GM23338 (cell line): ENCODE results near the gene TRIM44. TPM values are rescaled to one million over a fixed set of nuclear protein-coding genes. Genes with fewer than 3 reads are reported as not detected.

Source experiments
- ATAC-seq: fragments of 200-7000 bp; cut with Tn5 transposase; 3 replicates; pipeline ENCODE4 v1.9.1; 2020
- DNase-seq: peaks from one replicate; pipeline ENCODE4 v3.0.0-alpha.2; 2015; ENCODE audit warnings: low spot score
- H2AFZ ChIP-seq: fragments of 200-600 bp; sonication (generic); 2 replicates; pipeline ENCODE4 v1.8.0; 2016; ENCODE audit warnings: antibody characterized with exemption, mild to moderate bottlenecking, moderate library complexity
- H3F3A ChIP-seq: fragments of 200-600 bp; sonication (generic); replicated peaks from 2 replicates; pipeline ENCODE4 v1.8.0; 2017; ENCODE audit warnings: antibody characterized with exemption, mixed run types, low read depth
- H3K27ac ChIP-seq: fragments of 200-600 bp; sonication (generic); 2 replicates; pipeline ENCODE4 v1.6.1; 2016; ENCODE audit warnings: low read depth
- H3K27me3 ChIP-seq: fragments of 200-600 bp; sonication (generic); 2 replicates; pipeline ENCODE4 v1.8.0; 2016; ENCODE audit warnings: mild to moderate bottlenecking, mixed run types, moderate library complexity; ENCODE audit not compliant: insufficient read depth
- H3K36me3 ChIP-seq: fragments of 200-600 bp; sonication (generic); 2 replicates; pipeline ENCODE4 v1.8.0; 2016; ENCODE audit warnings: mild to moderate bottlenecking; ENCODE audit not compliant: insufficient read depth
- H3K4me1 ChIP-seq: fragments of 200-600 bp; sonication (generic); 2 replicates; pipeline ENCODE4 v1.8.0; 2016; ENCODE audit warnings: mild to moderate bottlenecking, moderate library complexity; ENCODE audit not compliant: insufficient read depth
- H3K4me2 ChIP-seq: fragments of 200-600 bp; sonication (generic); 2 replicates; pipeline ENCODE4 v1.7.1; 2017; ENCODE audit warnings: mixed run types
- H3K4me3 ChIP-seq: fragments of 200-600 bp; sonication (generic); 2 replicates; pipeline ENCODE4 v1.6.1; 2016; ENCODE audit warnings: mixed run types
- H3K79me2 ChIP-seq: fragments of 200-600 bp; sonication (generic); replicated peaks from 2 replicates; pipeline ENCODE4 v1.8.0; 2017; ENCODE audit warnings: mild to moderate bottlenecking; ENCODE audit not compliant: insufficient read depth
- H3K9me2 ChIP-seq: fragments of 200-600 bp; sonication (generic); 2 replicates; pipeline ENCODE4 v1.8.0; 2017; ENCODE audit not compliant: insufficient read depth
- H4K20me1 ChIP-seq: fragments of 200-600 bp; sonication (generic); replicated peaks from 2 replicates; pipeline ENCODE4 v1.8.0; 2017; ENCODE audit warnings: mild to moderate bottlenecking; ENCODE audit not compliant: insufficient read depth
- H3K27ac Mint-ChIP-seq: 2 replicates; pipeline ENCODE4 v1.8.0; 2020; ENCODE audit warnings: inconsistent platforms, mild to moderate bottlenecking, moderate library complexity, mixed read lengths
- H3K27me3 Mint-ChIP-seq: 3 replicates; pipeline ENCODE4 v1.8.0; 2022; ENCODE audit warnings: low read depth, mild to moderate bottlenecking, moderate library complexity, mixed read lengths, inconsistent platforms; ENCODE audit not compliant: insufficient read depth, poor library complexity
- H3K36me3 Mint-ChIP-seq: 3 replicates; pipeline ENCODE4 v1.8.0; 2021; ENCODE audit warnings: low read depth, mild to moderate bottlenecking, inconsistent platforms, moderate library complexity, mixed read lengths
- H3K4me1 Mint-ChIP-seq: 3 replicates; pipeline ENCODE4 v1.8.0; 2020; ENCODE audit warnings: mild to moderate bottlenecking, inconsistent platforms, mixed read lengths
- H3K4me3 Mint-ChIP-seq: 3 replicates; pipeline ENCODE4 v1.8.0; 2021; ENCODE audit warnings: moderate library complexity, mild to moderate bottlenecking, inconsistent platforms, mixed read lengths
- H3K9me3 Mint-ChIP-seq: 3 replicates; pipeline ENCODE4 v1.8.0; 2020; ENCODE audit warnings: moderate library complexity, mild to moderate bottlenecking, inconsistent platforms, mixed read lengths
- CREB1 ChIP-seq: fragments of 250-450 bp; sonication (Bioruptor Pico); IDR thresholded peaks from 2 replicates; pipeline ENCODE4 v1.5.0; 2020; ENCODE audit warnings: low read depth, mild to moderate bottlenecking, moderate library complexity
- CTCF ChIP-seq, 2 experiments: fragments of 200-600 bp in 1 of 2; sonication (generic) in 1 of 2; conservative IDR thresholded peaks; 2 replicates each; pipeline versions ENCODE4 v1.5.1 to v1.6.1; 2016 to 2017; ENCODE audit warnings: antibody characterized with exemption in 2 of 2, low read depth in 2 of 2, mild to moderate bottlenecking in 2 of 2, moderate library complexity in 1 of 2
- ETS1 ChIP-seq: IDR thresholded peaks from 2 replicates; pipeline ENCODE4 v1.6.1; 2016; ENCODE audit warnings: antibody characterized with exemption
- EZH2 ChIP-seq: fragments of 200-600 bp; sonication (generic); IDR thresholded peaks from one replicate; pipeline ENCODE4 v1.8.0; 2017; ENCODE audit warnings: antibody characterized with exemption, mild to moderate bottlenecking, low read depth; ENCODE audit not compliant: unreplicated experiment
- EZH2phosphoT487 ChIP-seq: fragments of 200-600 bp; sonication (generic); IDR thresholded peaks from one replicate; pipeline ENCODE4 v1.8.1; 2018; ENCODE audit warnings: antibody characterized with exemption; ENCODE audit not compliant: unreplicated experiment
- JUNB ChIP-seq: IDR thresholded peaks from one replicate; pipeline ENCODE4 v1.6.1; 2016; ENCODE audit warnings: antibody characterized with exemption; ENCODE audit not compliant: unreplicated experiment
- NANOG ChIP-seq: IDR thresholded peaks from 2 replicates; pipeline ENCODE4 v1.6.1; 2016; ENCODE audit warnings: antibody characterized with exemption, borderline replicate concordance
- POLR2AphosphoS5 ChIP-seq: IDR thresholded peaks from 2 replicates; pipeline ENCODE4 v1.6.1; 2016; ENCODE audit warnings: antibody characterized with exemption, low read depth
- REST ChIP-seq: IDR thresholded peaks from one replicate; pipeline ENCODE4 v1.6.1; 2018; ENCODE audit warnings: antibody characterized with exemption; ENCODE audit not compliant: unreplicated experiment
- STAT1 ChIP-seq: IDR thresholded peaks from one replicate; pipeline ENCODE4 v1.6.1; 2016; ENCODE audit warnings: antibody characterized with exemption; ENCODE audit not compliant: unreplicated experiment
- ZNF114 ChIP-seq: fragments of 250-450 bp; sonication (Bioruptor Pico); IDR thresholded peaks from 2 replicates; pipeline ENCODE4 v1.5.0; 2020; ENCODE audit warnings: mild to moderate bottlenecking, moderate library complexity
- ZNF331 ChIP-seq: fragments of 250-450 bp; sonication (Bioruptor Pico); IDR thresholded peaks from 2 replicates; pipeline ENCODE4 v1.5.0; 2020; ENCODE audit warnings: low read depth, mild to moderate bottlenecking, moderate library complexity
- ZNF462 ChIP-seq: fragments of 250-450 bp; sonication (Bioruptor Pico); IDR thresholded peaks from 2 replicates; pipeline ENCODE4 v1.5.0; 2020; ENCODE audit warnings: mild to moderate bottlenecking, moderate library complexity
- polyA plus RNA-seq: library from polyadenylated mRNA; unstranded; fragments of >200 nt; fragmentation: Nextera tagmentation; extraction: Ambion mirVana; gene quantifications from 2 replicates; pipeline ENCODE4 v1.2.1, GENCODE V29; 2016
- total RNA-seq: library from RNA; depleted of rRNA; stranded (reverse); fragments of >200 nt; shearing (Covaris generic); gene quantifications from 2 replicates; pipeline ENCODE4 v1.2.3, GENCODE V29; 2014

TRIM44 gene
- total and polyA plus RNA-seq, 2 experiments from 2014 or later, result 10.3 to 10.4 TPM

GRCh38 chr11:35785287-35786167 lies 123.0 kb downstream of the TRIM44 start:
- DNase-seq (no peak), ATAC-seq (no peak; the same call in 2 of the 3 replicates)
- Histone ChIP-seq H3K9me2 (no peaks in the 10 kb centered on the region), H3K4me1 (no peaks in the 10 kb centered on the region), H3K79me2 (no peaks in the 10 kb centered on the region), H3K4me2 (no peak overlapping the region), H3K27ac (no peak overlapping the region), H2AFZ (no peak overlapping the region), H3K36me3 (no peaks in the 10 kb centered on the region), H4K20me1 (no peaks in the 10 kb centered on the region; the same call in 1 of the 2 replicates), H3K4me3 (no peak overlapping the region), H3K27me3 (no peaks in the 10 kb centered on the region), H3F3A (no peaks in the 10 kb centered on the region)
- no peak overlapping the region for H3K4me3 Mint-ChIP-seq
- no peaks in the 10 kb centered on the region for H3K36me3 Mint-ChIP-seq
- no peaks in the 10 kb centered on the region for H3K9me3 Mint-ChIP-seq
- H3K4me1 Mint-ChIP-seq, result peaks cover 14% of the 10 kb centered on the region; the same call in 2 of the 3 replicates
- no peak overlapping the region for H3K27ac Mint-ChIP-seq
- peaks cover 2% of the 10 kb centered on the region for H3K27me3 Mint-ChIP-seq
- TF ChIP-seq JUNB (no peak), EZH2phosphoT487 (no peak), CTCF (conservative IDR thresholded peaks at IDR 0.05; ENCODE audit: low read depth in 2 of 2) (no peak), STAT1 (no peak), CREB1 (no peak), REST (no peak), ZNF462 (no peak), ETS1 (no peak), NANOG (no peak), ZNF114 (CRISPR knock-in tag) (no peak), ZNF331 (CRISPR knock-in tag) (no peak), EZH2 (no peak), POLR2AphosphoS5 (no peak)
